Endothelial cell of umbilical vein (primary cell): ENCODE measurements around the gene TYR. TPM values are rescaled to one million over a fixed set of nuclear protein-coding genes. Genes with fewer than 3 reads are reported as not detected.

ENCODE experiments used
- BruUV-seq: library from RNA; stranded (reverse); fragments of 400-500 nt; replicated peaks from 2 replicates; lab custom pipeline; 2021; lab: Mats Ljungman, UMichigan
- CTCF ChIA-PET: fragments of 300-600, 350-600 bp; sonication (Branson Sonifier 250); formaldehyde crosslinking; loops from one replicate; lab custom pipeline; 2021; ENCODE audit warnings: antibody characterized with exemption, inconsistent platforms; lab: Charles Lee
- POLR2A ChIA-PET: fragments of 300-600, 350-600 bp; sonication (Branson Sonifier 250); formaldehyde crosslinking; loops from one replicate; lab custom pipeline; 2021; ENCODE audit warnings: antibody characterized with exemption, inconsistent platforms; lab: Charles Lee
- DNase-seq: peaks from one replicate; pipeline ENCODE4 v3.0.0-alpha.2; 2011; ENCODE audit warnings: low read depth, low spot score
- FAIRE-seq: peaks from 2 replicates; lab custom pipeline; 2011; peaks lifted over from hg19 to GRCh38; lab: Jason Lieb, UNC
- H2AFZ ChIP-seq: 2 replicates; pipeline ENCODE4 v1.6.0; 2012; ENCODE audit warnings: low read depth, low read length, control low read depth, inconsistent platforms
- H3K27ac ChIP-seq: 2 replicates; pipeline ENCODE4 v1.5.1; 2011; ENCODE audit warnings: low read depth, mild to moderate bottlenecking, control low read depth, low read length, moderate library complexity; ENCODE audit not compliant: insufficient read depth
- H3K27me3 ChIP-seq, 2 experiments: 2 replicates each; pipeline versions ENCODE4 v1.6.0 to v1.6.1; 2011; ENCODE audit warnings: low read length in 2 of 2, mixed read lengths in 1 of 2; ENCODE audit not compliant: control insufficient read depth in 2 of 2, insufficient read depth in 2 of 2
- H3K36me3 ChIP-seq, 2 experiments: 2 replicates in 1 of 2; 3 replicates in 1 of 2; pipeline ENCODE4 v1.5.1; 2011; ENCODE audit warnings: low read length in 2 of 2, mild to moderate bottlenecking in 1 of 2, moderate library complexity in 1 of 2; ENCODE audit not compliant: control insufficient read depth in 2 of 2, insufficient read depth in 2 of 2; ENCODE audit errors: extremely low read depth in 1 of 2
- H3K4me1 ChIP-seq: 3 replicates; pipeline ENCODE4 v1.5.1; 2011; ENCODE audit warnings: mild to moderate bottlenecking, low read length; ENCODE audit not compliant: control insufficient read depth, insufficient read depth; ENCODE audit errors: extremely low read depth
- H3K4me2 ChIP-seq: 2 replicates; pipeline ENCODE4 v1.6.1; 2011; ENCODE audit warnings: low read length, control low read depth, mixed read lengths; ENCODE audit not compliant: insufficient read depth
- H3K4me3 ChIP-seq, 3 experiments: fragments of 200-600 bp in 1 of 3; sonication (generic), shearing (Covaris generic) in 1 of 3; replicated peaks in 1 of 3; 2 replicates each; pipeline ENCODE4 v1.5.1; 2011 to 2016; ENCODE audit warnings: control low read depth in 3 of 3, low read length in 3 of 3, mild to moderate bottlenecking in 2 of 3, inconsistent platforms in 1 of 3, low read depth in 1 of 3, moderate library complexity in 1 of 3; ENCODE audit not compliant: insufficient read depth in 1 of 3
- H3K79me2 ChIP-seq: 2 replicates; pipeline ENCODE4 v1.6.0; 2012; ENCODE audit warnings: low read length, inconsistent platforms; ENCODE audit not compliant: control insufficient read depth, insufficient read depth
- H3K9ac ChIP-seq: replicated peaks from 2 replicates; pipeline ENCODE3; 2011; ENCODE audit warnings: low read length, control low read depth; ENCODE audit not compliant: insufficient read depth; ENCODE audit errors: extremely low read depth
- H3K9me1 ChIP-seq: replicated peaks from 3 replicates; pipeline ENCODE4 v1.6.0; 2011; ENCODE audit warnings: mild to moderate bottlenecking, low read length; ENCODE audit not compliant: control insufficient read depth, insufficient read depth; ENCODE audit errors: extremely low read depth
- H3K9me3 ChIP-seq: replicated peaks from 2 replicates; pipeline ENCODE4 v1.5.1; 2012; ENCODE audit warnings: low read length, inconsistent platforms; ENCODE audit not compliant: control insufficient read depth, insufficient read depth
- H4K20me1 ChIP-seq: replicated peaks from 2 replicates; pipeline ENCODE3; 2011; ENCODE audit warnings: mild to moderate bottlenecking, low read length; ENCODE audit not compliant: control insufficient read depth, insufficient read depth; ENCODE audit errors: extremely low read depth
- CTCF ChIP-seq, 2 donors: IDR thresholded peaks; 1 replicate in 1 of 2; 2 replicates in 1 of 2; pipeline ENCODE4 v1.5.1; 2011; ENCODE audit warnings: low read length in 2 of 2, mild to moderate bottlenecking in 2 of 2, moderate library complexity in 2 of 2, control low read depth in 1 of 2, inconsistent platforms in 1 of 2, low read depth in 1 of 2; ENCODE audit not compliant: insufficient read depth in 1 of 2; ENCODE audit errors: extremely low read depth in 1 of 2
- EZH2 ChIP-seq: IDR thresholded peaks from 2 replicates; pipeline ENCODE4 v1.6.1; 2012; ENCODE audit warnings: borderline replicate concordance, low read depth, mild to moderate bottlenecking, moderate library complexity, low read length, inconsistent platforms; ENCODE audit not compliant: severe bottlenecking
- FOS ChIP-seq: IDR thresholded peaks from 2 replicates; pipeline ENCODE4 v1.6.1; 2011; ENCODE audit warnings: mild to moderate bottlenecking, low read length, moderate library complexity, borderline replicate concordance; ENCODE audit not compliant: insufficient read depth
- GATA2 ChIP-seq: IDR thresholded peaks from 2 replicates; pipeline ENCODE4 v1.7.0; 2011; ENCODE audit warnings: low read depth, mild to moderate bottlenecking, moderate library complexity, mixed read lengths, low read length; ENCODE audit not compliant: insufficient read length, insufficient read depth
- JUN ChIP-seq: IDR thresholded peaks from 2 replicates; pipeline ENCODE4 v1.6.1; 2011; ENCODE audit warnings: borderline replicate concordance, low read depth; ENCODE audit not compliant: insufficient read length, insufficient read depth
- MAX ChIP-seq: IDR thresholded peaks from 2 replicates; pipeline ENCODE4 v1.6.1; 2011; ENCODE audit not compliant: insufficient read depth, insufficient read length
- MYC ChIP-seq: IDR thresholded peaks from one replicate; pipeline ENCODE4 v1.6.1; 2011; ENCODE audit warnings: mild to moderate bottlenecking, low read depth, low read length
- POLR2A ChIP-seq: IDR thresholded peaks from 2 replicates; pipeline ENCODE4 v1.6.1; 2012; ENCODE audit warnings: low read depth, mild to moderate bottlenecking, control low read depth, low read length
- POLR2AphosphoS5 ChIP-seq: IDR thresholded peaks from 2 replicates; pipeline ENCODE4 v1.6.1; 2012; ENCODE audit warnings: low read depth, mild to moderate bottlenecking, control low read depth, low read length, moderate library complexity; ENCODE audit not compliant: insufficient read depth
- dilution Hi-C: fragments of 300-500 bp; cut with MboI; formaldehyde crosslinking; loops from one replicate; pipeline ENCODE4 v1.15.0; 2019; ENCODE audit warnings: low sequenced_read_pairs; ENCODE audit not compliant: extremely low pct_ligation_motif_present
- intact Hi-C: fragments of 100-400 bp; cut with micrococcal nuclease; formaldehyde crosslinking; loops from one replicate; pipeline ENCODE4 v1.10.0; 2022
- polyA plus RNA-seq, 4 experiments: library from polyadenylated mRNA; depleted of rRNA in 3 of 4; stranded (reverse) in 3 of 4; unstranded in 1 of 4; fragments of >200 nt; gene quantifications; 2 replicates each; pipeline versions ENCODE4 v1.2.1 to v1.2.3, GENCODE V29; 2011 to 2012; ENCODE audit warnings: missing spikeins in 1 of 4
- total RNA-seq: library from RNA; stranded (reverse); gene quantifications from 2 replicates; pipeline ENCODE4 v1.2.3, GENCODE V29; 2021

TYR gene
- total and polyA plus RNA-seq, 2 donors (not counting 3 experiments of a cell fraction or from before 2014, with no cell fraction given): not detected

GRCh38 chr11:89184021-89184420, 6.3 kb downstream of the TYR start:
- BruUV-seq: no TSS peak
- intact Hi-C loops: no loop called here
- no peaks in the 10 kb centered on the region for H3K4me1 ChIP-seq
- no peaks in the 10 kb centered on the region for H3K9me3 ChIP-seq
- H2AFZ ChIP-seq: no peak overlapping the region
- dilution Hi-C loops: no loop called here
- ChIA-PET CTCF (no interaction called here), POLR2A (no interaction called here)
- TF ChIP-seq GATA2: no peak
- TF ChIP-seq MAX: no peak
- no peak for TF ChIP-seq MYC
- TF ChIP-seq POLR2AphosphoS5: no peak
- TF ChIP-seq FOS: no peak
- no peak for TF ChIP-seq EZH2
- no peak for TF ChIP-seq POLR2A
- no peak for TF ChIP-seq CTCF (IDR thresholded peaks at IDR 0.05; ENCODE audit: extremely low read depth in 1 of 2, insufficient read depth in 1 of 2, low read depth in 1 of 2, low read length in 2 of 2)
- no peak for TF ChIP-seq JUN
- H3K79me2 ChIP-seq: no peaks in the 10 kb centered on the region
- no peak for DNase-seq
- H3K9me1 ChIP-seq: no peaks in the 10 kb centered on the region
- no peaks in the 10 kb centered on the region for H4K20me1 ChIP-seq
- no peak for FAIRE-seq
- H3K4me3 ChIP-seq: no peak overlapping the region
- H3K36me3 ChIP-seq: no peaks in the 10 kb centered on the region
- H3K27ac ChIP-seq: no peak overlapping the region
- H3K27me3 ChIP-seq: no peaks in the 10 kb centered on the region
- no peak overlapping the region for H3K9ac ChIP-seq
- H3K4me2 ChIP-seq: no peak overlapping the region
